ENCODE measurements around the gene HDAC4.

Gene HDAC4

DNA sequence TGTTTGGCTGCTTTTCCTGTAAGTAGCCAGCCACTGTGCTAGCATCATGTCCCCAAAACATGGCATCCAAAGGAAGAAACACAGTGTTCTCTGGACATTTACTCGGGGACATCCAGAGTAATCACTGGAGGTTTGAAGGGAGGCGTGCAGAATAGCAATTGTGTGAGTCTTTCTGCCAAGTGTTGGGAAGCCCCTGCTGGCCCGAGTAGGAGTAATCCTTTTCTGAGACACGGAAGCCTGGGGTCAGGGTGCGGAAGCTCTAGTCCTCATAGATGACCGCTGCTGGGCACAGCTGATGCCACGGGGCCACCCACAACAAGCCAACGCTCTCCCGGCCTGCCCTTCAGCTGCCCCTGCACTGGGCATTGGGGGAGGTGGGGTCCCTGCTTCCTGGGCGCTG is 24.8 kb upstream of the HDAC4 start:
- H3K4me3 ChIP-seq: no peak overlapping the region
- H3K27ac ChIP-seq: no peak overlapping the region
- TF ChIP-seq, protein P1, sequence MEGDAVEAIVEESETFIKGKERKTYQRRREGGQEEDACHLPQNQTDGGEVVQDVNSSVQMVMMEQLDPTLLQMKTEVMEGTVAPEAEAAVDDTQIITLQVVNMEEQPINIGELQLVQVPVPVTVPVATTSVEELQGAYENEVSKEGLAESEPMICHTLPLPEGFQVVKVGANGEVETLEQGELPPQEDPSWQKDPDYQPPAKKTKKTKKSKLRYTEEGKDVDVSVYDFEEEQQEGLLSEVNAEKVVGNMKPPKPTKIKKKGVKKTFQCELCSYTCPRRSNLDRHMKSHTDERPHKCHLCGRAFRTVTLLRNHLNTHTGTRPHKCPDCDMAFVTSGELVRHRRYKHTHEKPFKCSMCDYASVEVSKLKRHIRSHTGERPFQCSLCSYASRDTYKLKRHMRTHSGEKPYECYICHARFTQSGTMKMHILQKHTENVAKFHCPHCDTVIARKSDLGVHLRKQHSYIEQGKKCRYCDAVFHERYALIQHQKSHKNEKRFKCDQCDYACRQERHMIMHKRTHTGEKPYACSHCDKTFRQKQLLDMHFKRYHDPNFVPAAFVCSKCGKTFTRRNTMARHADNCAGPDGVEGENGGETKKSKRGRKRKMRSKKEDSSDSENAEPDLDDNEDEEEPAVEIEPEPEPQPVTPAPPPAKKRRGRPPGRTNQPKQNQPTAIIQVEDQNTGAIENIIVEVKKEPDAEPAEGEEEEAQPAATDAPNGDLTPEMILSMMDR (IDR thresholded peaks at IDR 0.05): no peak
- no peak for DNase-seq (ENCODE audit: low spot score)

DNA sequence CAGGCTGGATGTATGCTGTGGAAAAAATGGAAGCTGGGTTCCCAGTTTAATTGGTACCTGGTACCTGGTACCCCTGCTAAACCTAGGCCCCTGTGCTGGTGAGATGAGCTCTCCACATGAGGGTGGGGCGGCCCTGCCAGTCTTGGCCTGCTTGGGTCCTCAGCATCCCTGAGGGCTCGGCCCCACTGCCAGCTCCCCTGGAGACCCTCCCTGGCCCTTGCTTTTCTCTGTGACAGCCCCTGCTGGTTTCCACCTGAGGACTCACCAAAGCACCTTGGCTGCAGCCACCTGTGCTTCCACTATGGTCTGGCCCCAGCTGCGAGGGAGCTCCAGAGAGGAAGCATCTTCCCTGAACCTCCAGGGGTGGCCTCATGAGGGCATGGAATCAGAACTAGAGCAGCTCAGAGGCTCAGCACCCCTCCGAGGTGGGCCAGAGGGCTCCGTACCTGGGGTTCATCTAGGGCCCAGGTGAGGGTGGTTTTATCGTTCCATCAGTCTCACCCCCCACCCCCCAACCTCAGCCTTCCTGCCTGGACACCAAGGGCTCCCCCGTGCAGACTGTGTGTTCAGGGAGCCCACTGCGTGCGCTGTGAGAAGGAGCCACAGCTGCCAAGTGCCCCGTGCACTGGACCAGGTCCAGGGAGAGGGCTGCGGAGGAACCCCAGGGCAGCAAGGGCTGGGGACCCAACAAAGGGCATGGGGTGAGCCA is 23.7 kb upstream of the HDAC4 start:
- TF ChIP-seq, protein P1 (IDR thresholded peaks at IDR 0.05): no peak
- H3K27ac ChIP-seq: no peak overlapping the region

DNA sequence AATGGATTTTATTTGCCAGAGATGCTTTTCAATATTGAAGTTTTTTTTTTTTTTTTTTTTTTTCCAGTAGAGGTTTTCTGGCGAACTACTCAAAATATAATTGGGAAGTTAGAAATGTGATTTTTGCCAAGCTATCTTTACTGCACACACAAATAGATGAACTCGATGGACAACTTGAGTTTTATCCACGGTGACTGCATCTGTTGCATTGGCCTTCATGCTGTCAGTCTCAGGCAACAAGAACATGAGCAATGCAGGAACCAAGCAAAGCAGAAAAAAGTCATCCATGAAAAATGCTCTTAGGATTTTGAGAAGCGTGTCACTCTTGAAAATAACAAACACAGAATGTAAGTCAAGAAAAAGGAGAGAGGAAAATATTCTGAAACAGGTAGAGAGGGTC is 22.7 kb upstream of the HDAC4 start:
- no peak overlapping the region for H3K27ac ChIP-seq
- DNase-seq (ENCODE audit: low spot score): no peak
- TF ChIP-seq, protein P1 (IDR thresholded peaks at IDR 0.05): no peak
- no peak overlapping the region for H3K4me3 ChIP-seq

More for the DNA sequence above, 23.7 kb upstream of the HDAC4 start:
- DNase-seq (ENCODE audit: low spot score): no peak
- no peak overlapping the region for H3K4me3 ChIP-seq

DNA sequence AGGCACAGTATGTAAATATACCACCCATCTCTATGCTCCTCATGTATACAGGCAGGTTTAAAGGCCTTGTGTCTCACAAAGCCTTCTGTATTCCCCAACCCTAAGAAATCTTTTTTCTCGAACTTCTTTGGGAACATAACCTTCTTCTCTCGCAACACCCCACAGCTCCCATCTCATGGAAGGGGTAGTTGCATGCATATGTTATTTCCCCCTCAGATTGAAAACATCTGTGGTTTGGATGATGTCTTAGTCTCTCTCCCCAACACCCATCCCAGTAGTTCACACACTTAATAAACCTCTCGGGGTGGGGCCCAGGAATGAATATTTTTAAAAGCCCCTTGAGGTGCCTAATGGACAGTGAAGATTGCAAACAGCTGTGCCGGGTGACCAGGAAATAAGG is 21.0 kb upstream of the HDAC4 start:
- no peak for DNase-seq (ENCODE audit: low spot score)
- TF ChIP-seq, protein P1 (IDR thresholded peaks at IDR 0.05): no peak
- Histone ChIP-seq H3K4me3 (no peak overlapping the region), H3K27ac (no peak overlapping the region)

DNA sequence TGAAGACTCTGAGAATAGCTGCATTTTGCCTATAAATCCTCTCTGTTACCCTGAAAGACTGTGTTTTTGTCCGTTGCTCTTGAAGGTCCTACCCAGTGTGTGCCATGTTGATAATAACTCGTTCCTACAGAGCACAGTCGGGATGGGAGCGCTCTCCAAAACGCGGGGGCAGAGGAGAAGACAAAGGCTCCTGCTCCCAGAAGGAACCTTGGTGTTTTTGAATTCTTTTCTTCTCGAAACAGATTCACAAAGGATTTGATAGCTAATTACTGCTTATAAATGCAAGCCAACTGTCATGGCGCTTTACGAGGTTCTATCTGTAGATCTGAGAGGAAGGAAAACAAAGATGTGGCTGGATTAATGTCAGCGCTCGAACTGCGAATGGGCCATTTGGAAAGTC is 19.3 kb upstream of the HDAC4 start:
- Histone ChIP-seq H3K4me3 (no peak overlapping the region), H3K27ac (no peak overlapping the region)
- TF ChIP-seq, protein P1 (IDR thresholded peaks at IDR 0.05): no peak
- DNase-seq (ENCODE audit: low spot score): no peak

DNA sequence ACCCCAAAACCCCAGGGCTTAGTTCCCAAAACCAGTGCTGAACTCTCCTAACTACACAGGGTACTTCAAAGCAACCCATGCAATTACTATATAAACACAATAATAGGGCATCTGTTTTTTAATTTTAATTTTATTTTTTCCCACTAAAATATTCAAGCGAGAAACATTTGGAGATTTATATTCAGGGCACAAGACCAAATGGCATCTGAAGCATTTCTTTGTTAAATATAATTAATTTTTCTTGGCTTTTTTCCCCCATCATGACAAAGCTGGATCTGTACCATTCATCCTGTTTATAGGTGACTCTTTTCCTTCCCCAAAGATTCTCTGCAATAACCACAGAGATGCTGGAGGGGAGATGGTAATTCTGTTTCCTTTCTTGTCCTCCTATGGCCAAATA is 18.1 kb upstream of the HDAC4 start:
- H3K27ac ChIP-seq: no peak overlapping the region
- TF ChIP-seq, protein P1 (IDR thresholded peaks at IDR 0.05): no peak
- no peak overlapping the region for H3K4me3 ChIP-seq
- DNase-seq (ENCODE audit: low spot score): no peak

DNA sequence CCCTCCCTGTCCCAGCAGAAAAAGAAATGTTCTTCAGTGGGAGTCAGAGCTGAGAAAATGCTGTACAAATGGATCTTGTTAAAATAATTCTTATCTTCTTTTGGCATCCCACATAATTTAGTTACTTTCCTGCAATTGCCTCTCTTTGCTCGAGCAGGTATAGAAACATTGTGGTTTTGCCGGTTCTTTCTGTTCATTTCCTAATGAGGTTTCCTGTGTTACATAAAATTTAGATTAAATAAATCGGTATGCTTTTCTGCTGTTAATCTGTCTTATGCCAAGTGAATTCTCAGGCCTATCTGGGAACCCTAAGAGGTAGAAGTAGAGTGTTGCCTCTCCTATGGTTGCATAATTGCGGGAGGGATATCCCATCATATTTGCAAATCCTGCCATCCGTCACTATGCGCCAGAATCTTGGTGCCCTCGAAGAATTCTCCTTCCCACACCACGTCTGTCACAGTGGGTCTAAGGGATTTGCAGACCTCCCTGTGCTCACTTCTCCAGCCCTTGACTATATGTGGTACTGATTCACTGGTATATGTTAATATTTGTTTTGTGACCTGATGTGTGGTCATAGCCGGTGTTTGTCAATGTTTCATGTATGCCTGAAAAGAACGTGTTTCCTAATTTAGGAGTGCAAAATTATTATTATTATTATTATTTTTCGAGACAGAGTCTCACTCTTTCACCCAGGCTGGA is 12.2 kb upstream of the HDAC4 start:
- Histone ChIP-seq H3K4me3 (no peak overlapping the region), H3K27ac (no peak overlapping the region)
- TF ChIP-seq, protein P1 (IDR thresholded peaks at IDR 0.05): no peak
- no peak for DNase-seq (ENCODE audit: low spot score)

Data from coronary artery (tissue), 2 donors.